Right renal cortex interstitium (tissue), 3 donors: ENCODE measurements around the gene GCC1. TPM values are rescaled to one million over a fixed set of nuclear protein-coding genes. Genes with fewer than 3 reads are reported as not detected.

Experiments used
- DNase-seq, 3 donors: peaks; one replicate each; pipeline ENCODE4 v3.0.0-alpha.2; 2013; ENCODE audit warnings: low read depth in 3 of 3, low spot score in 2 of 3
- polyA plus RNA-seq, 3 donors: library from polyadenylated mRNA; unstranded; fragments of 120-200 nt; gene quantifications; one replicate each; pipeline ENCODE4 v1.2.1, GENCODE V29; 2013; ENCODE audit not compliant: insufficient read length in 3 of 3

The GCC1 gene
- polyA plus RNA-seq, 3 donors = 15.0 to 15.2 (median 15.0) TPM

DNA sequence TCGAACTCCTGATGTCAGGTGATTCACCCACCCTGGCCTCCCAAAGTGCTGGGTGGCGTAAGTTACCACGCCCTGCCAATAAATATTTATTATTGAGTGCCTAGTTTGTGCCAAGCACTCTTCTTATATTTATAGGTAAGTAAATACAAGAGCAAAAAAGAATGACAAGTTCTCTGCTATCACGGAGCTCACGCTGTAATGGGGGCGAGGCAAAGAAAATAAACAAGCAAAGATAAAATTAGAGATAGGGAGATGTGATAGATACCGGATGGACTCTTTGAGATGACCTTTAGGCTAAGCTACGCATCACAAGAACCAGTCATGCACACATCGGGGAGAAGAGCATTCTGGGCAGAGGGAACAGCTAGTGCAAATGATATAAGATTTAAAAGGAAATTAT, 46.3 kb downstream of the GCC1 start:
- DNase-seq = no peak

DNA sequence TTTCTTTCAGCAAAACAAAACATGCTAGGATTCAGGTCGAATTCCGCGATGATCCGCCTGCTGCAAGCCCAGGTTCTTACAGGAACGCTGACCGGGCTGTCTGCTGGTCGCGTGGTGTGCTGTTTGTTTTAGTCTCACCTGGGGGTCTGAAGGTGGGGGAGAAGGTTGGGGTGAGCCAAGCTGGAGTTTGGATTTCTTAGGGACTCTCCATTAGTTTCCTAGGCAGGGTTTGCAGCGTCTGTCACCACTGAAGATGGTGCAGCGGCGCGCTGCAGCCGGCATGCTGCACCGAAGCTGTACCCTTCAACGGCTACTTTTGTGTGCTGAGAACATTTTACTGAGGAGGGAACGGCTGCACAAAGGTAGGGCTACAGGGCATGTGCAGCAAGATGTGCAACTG, 48.7 kb downstream of the GCC1 start:
- no peak for DNase-seq

DNA sequence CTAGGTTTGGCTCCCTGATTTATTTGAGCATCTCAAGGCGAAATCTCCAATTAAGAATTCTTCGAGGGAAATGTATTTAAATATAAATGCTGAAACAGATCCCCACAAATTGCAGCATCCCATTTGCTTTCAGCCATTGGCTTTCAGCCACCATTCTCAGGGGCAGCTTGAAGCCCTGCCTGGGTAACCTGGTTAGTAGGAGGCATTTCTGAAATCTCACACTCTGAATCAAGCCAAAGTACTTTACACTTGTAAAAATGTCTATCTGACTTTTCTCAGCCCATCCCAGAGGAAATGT, 49.1 kb downstream of the GCC1 start:
- no peak for DNase-seq

DNA sequence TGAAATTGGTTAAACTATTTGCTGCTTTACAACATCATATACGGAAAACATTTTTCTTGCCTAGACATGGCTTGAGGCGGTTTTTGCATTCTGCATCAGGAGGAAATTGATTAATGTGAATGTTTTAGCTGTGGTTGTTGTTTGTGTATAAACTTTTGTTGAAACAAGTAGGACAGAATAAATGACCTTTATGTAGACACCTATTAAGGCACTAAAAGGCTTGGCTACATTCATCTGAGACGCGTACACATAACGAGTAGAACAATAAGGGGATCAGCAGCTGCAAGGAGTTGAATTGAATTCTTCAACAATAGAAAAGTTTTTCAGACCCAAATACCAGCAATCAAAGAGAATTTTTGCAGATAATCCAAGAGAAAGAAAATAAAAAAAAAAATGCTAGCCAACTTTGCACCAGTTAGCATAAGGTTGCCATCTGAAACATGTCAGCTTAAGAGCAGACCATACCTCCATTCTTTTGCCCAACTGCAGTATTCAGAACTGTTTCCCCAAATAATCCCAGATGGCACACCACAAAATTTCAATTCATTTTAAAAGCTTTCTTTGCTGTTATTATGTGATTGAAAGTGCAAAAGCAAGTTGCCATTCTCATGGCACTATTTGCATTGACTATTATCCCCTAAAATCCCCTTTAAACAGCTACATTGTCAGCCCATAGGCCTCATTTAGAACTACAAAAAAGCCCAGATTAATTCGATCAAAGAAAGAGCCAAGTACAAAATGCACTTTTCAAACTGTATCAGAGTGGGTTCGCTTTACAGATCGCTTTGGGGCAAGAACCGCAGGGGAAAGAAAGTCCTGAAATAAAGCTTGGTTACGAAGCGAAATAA, 49.6 kb downstream of the GCC1 start:
- DNase-seq = no peak

DNA sequence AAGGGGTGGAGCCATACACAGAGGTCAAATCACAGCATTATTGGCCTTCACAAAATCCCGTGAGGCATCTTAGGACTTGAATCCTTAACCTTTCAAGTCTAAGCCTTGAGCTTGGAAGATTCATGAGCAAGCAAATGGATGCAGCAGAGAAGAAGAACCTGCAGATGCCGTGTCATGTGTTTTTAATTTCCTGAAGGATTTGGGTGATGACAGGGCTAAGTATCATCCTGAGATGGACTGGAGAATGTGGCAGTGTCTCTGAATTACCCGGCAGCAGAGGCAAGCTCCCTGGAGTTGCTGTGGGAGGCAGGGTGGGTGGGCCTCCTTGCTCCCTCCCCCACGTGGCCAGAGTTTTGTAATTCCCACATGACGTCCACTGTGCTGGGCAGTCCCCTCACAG, 50.8 kb downstream of the GCC1 start:
- DNase-seq = no peak

DNA sequence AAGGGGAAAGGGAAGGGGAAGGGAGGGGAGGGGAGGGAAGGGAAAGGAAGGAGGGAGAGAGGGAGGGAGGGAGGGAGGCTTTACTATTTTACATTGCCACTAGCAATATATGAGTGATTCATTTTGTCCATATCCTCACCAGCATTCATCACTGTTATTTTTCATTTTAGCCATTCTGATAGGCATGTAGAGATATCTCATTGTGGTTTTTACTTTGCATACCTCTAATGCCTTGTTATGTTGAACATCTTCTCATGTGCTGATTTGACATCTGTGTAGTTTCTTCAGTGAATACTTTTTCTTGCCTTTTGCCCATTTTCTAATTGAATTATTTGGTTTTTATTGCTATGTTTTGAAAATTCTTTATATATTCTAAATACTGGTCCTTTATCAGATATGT, 52.7 kb downstream of the GCC1 start:
- DNase-seq = no peak

DNA sequence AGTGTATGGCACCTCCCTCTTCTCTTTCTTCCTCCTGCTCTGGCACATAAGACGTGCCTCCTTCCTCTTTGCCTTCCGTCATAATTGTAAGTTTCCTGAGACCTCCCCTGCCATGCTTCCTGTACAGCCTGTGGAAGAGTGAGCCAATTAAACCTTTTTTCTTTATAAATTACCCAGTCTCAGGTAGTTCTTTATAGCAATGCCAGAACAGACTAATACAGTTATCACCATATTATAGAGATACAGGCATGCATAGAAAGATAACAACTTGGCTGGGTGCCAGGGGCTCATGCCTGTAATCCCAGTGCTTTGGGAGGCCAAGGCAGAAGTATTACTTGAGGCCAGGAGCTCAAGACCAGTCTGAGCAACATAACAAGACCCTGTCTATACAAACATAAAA, 53.2 kb downstream of the GCC1 start:
- DNase-seq = no peak

Other genes starting within 250 kb of the GCC1 start
- gene ZNF800, start 192.9 kb downstream of the GCC1 start, polyA plus RNA-seq = 10 to 100 TPM; 19.4 to 20.8 (median 20.0) TPM
- 100 to 1,000 TPM; 175 to 195 (median 193) TPM for gene ARF5, start 2.8 kb upstream of the GCC1 start, polyA plus RNA-seq
- gene FSCN3, start 8.1 kb upstream of the GCC1 start, polyA plus RNA-seq = under 1 TPM; 0.06 to 0.25 (median 0.07) TPM
- gene PAX4, start 32.5 kb upstream of the GCC1 start, polyA plus RNA-seq = not detected
- 100 to 1,000 TPM; 158 to 177 (median 163) TPM for gene SND1, start 66.6 kb upstream of the GCC1 start, polyA plus RNA-seq